ENCODE data around the gene IQGAP1.

Gene IQGAP1

GRCh38 chr15:90381515-90381914 is 6.5 kb upstream of the IQGAP1 start:
- no peak for DNase-seq (ENCODE audit: low read depth in 1 of 2, low spot score in 1 of 2)
- in situ Hi-C loops (cut with HindIII; ENCODE audit: low pct_unique_long_range_greater_than_20kb, low sequenced_read_pairs) = no loop called here
- TF ChIP-seq JUND (IDR thresholded peaks at IDR 0.05; ENCODE audit: low read depth) = no peak

GRCh38 chr15:90382320-90382719 is 5.7 kb upstream of the IQGAP1 start:
- TF ChIP-seq JUND (IDR thresholded peaks at IDR 0.05; ENCODE audit: low read depth) = no peak
- no peak for DNase-seq (ENCODE audit: low read depth in 1 of 2, low spot score in 1 of 2)
- in situ Hi-C loops (cut with HindIII; ENCODE audit: low pct_unique_long_range_greater_than_20kb, low sequenced_read_pairs) = no loop called here

- in situ Hi-C loops (cut with HindIII; ENCODE audit: low pct_unique_long_range_greater_than_20kb, low sequenced_read_pairs) = no loop called here
- no peak for TF ChIP-seq JUND (IDR thresholded peaks at IDR 0.05; ENCODE audit: low read depth)
- DNase-seq (ENCODE audit: low read depth in 1 of 2, low spot score in 1 of 2) = no peak
Measured at GRCh38 chr15:90386221-90386620, 1.8 kb upstream of the IQGAP1 start.

GRCh38 chr15:90388462-90389380 is 679 bp downstream of the IQGAP1 start:
- TF ChIP-seq JUND (IDR thresholded peaks at IDR 0.05; ENCODE audit: low read depth) = no peak
- peak; percentile 28 to 46 for DNase-seq (ENCODE audit: low read depth in 1 of 2, low spot score in 1 of 2)
- in situ Hi-C loops (cut with HindIII; ENCODE audit: low pct_unique_long_range_greater_than_20kb, low sequenced_read_pairs) = no loop called here

- TF ChIP-seq JUND (IDR thresholded peaks at IDR 0.05; ENCODE audit: low read depth) = no peak
- no peak for DNase-seq (ENCODE audit: low read depth in 1 of 2, low spot score in 1 of 2)
Measured at GRCh38 chr15:90389513-90389912, 1.5 kb downstream of the IQGAP1 start.

GRCh38 chr15:90393040-90393439 is 5.0 kb downstream of the IQGAP1 start:
- in situ Hi-C loops (cut with HindIII; ENCODE audit: low pct_unique_long_range_greater_than_20kb, low sequenced_read_pairs) = no loop called here
- no peak for DNase-seq (ENCODE audit: low read depth in 1 of 2, low spot score in 1 of 2)
- TF ChIP-seq JUND (IDR thresholded peaks at IDR 0.05; ENCODE audit: low read depth) = no peak

More at GRCh38 chr15:90389513-90389912, 1.5 kb downstream of the IQGAP1 start:
- in situ Hi-C loops (cut with HindIII; ENCODE audit: low pct_unique_long_range_greater_than_20kb, low sequenced_read_pairs) = no loop called here

GRCh38 chr15:90394074-90394473 is 6.0 kb downstream of the IQGAP1 start:
- in situ Hi-C loops (cut with HindIII; ENCODE audit: low pct_unique_long_range_greater_than_20kb, low sequenced_read_pairs) = no loop called here
- no peak for DNase-seq (ENCODE audit: low read depth in 1 of 2, low spot score in 1 of 2)
- no peak for TF ChIP-seq JUND (IDR thresholded peaks at IDR 0.05; ENCODE audit: low read depth)

- no peak for TF ChIP-seq JUND (IDR thresholded peaks at IDR 0.05; ENCODE audit: low read depth)
- DNase-seq (ENCODE audit: low read depth in 1 of 2, low spot score in 1 of 2) = no peak
- in situ Hi-C loops (cut with HindIII; ENCODE audit: low pct_unique_long_range_greater_than_20kb, low sequenced_read_pairs) = no loop called here
Measured at GRCh38 chr15:90394748-90395442, 6.9 kb downstream of the IQGAP1 start.

GRCh38 chr15:90396321-90396720 is 8.3 kb downstream of the IQGAP1 start:
- DNase-seq (ENCODE audit: low read depth in 1 of 2, low spot score in 1 of 2) = no peak
- in situ Hi-C loops (cut with HindIII; ENCODE audit: low pct_unique_long_range_greater_than_20kb, low sequenced_read_pairs) = no loop called here
- no peak for TF ChIP-seq JUND (IDR thresholded peaks at IDR 0.05; ENCODE audit: low read depth)

- DNase-seq (ENCODE audit: low read depth in 1 of 2, low spot score in 1 of 2) = no peak
- in situ Hi-C loops (cut with HindIII; ENCODE audit: low pct_unique_long_range_greater_than_20kb, low sequenced_read_pairs) = no loop called here
- no peak for TF ChIP-seq JUND (IDR thresholded peaks at IDR 0.05; ENCODE audit: low read depth)
Measured at GRCh38 chr15:90400005-90400758, 12.1 kb downstream of the IQGAP1 start.

- in situ Hi-C loops (cut with HindIII; ENCODE audit: low pct_unique_long_range_greater_than_20kb, low sequenced_read_pairs) = no loop called here
- peak; percentile 33 to 88 for DNase-seq (ENCODE audit: low read depth in 1 of 2, low spot score in 1 of 2)
- peak; percentile 48 for TF ChIP-seq JUND (IDR thresholded peaks at IDR 0.05; ENCODE audit: low read depth)
Measured at GRCh38 chr15:90400759-90401314, 12.8 kb downstream of the IQGAP1 start.

GRCh38 chr15:90401495-90401894 is 13.5 kb downstream of the IQGAP1 start:
- no peak for DNase-seq (ENCODE audit: low read depth in 1 of 2, low spot score in 1 of 2)
- in situ Hi-C loops (cut with HindIII; ENCODE audit: low pct_unique_long_range_greater_than_20kb, low sequenced_read_pairs) = no loop called here
- no peak for TF ChIP-seq JUND (IDR thresholded peaks at IDR 0.05; ENCODE audit: low read depth)

Measured in T47D (cell line).